Effector memory CD4-positive, alpha-beta T cell (primary cell): ENCODE data around the gene EFR3B.

Experiments
- DNase-seq, 3 donors: peaks; one replicate each; pipeline ENCODE4 v3.0.0-alpha.2; 2020
- H3K27ac ChIP-seq: 2 replicates; pipeline ENCODE4 v1.7.0; 2013; ENCODE audit warnings: mild to moderate bottlenecking, low read length, moderate library complexity; ENCODE audit not compliant: insufficient read depth, poor library complexity, severe bottlenecking
- H3K27me3 ChIP-seq: replicated peaks from 2 replicates; pipeline ENCODE4 v1.7.0; 2013; ENCODE audit warnings: mild to moderate bottlenecking, low read length; ENCODE audit not compliant: insufficient read depth, control insufficient read depth, poor library complexity, severe bottlenecking
- H3K36me3 ChIP-seq: 2 replicates; pipeline ENCODE4 v1.7.0; 2013; ENCODE audit warnings: mild to moderate bottlenecking, low read length, moderate library complexity; ENCODE audit not compliant: control insufficient read depth, insufficient read depth
- H3K4me1 ChIP-seq: 2 replicates; pipeline ENCODE4 v1.7.0; 2013; ENCODE audit warnings: low read length, mild to moderate bottlenecking; ENCODE audit not compliant: control insufficient read depth, insufficient read depth, poor library complexity, severe bottlenecking
- H3K4me3 ChIP-seq: 2 replicates; pipeline ENCODE4 v1.7.0; 2013; ENCODE audit warnings: low read length, low read depth, mild to moderate bottlenecking; ENCODE audit not compliant: insufficient read depth, poor library complexity, severe bottlenecking
- H3K9me3 ChIP-seq: 2 replicates; pipeline ENCODE4 v1.7.0; 2013; ENCODE audit warnings: mild to moderate bottlenecking, low read length, moderate library complexity; ENCODE audit not compliant: control insufficient read depth

Gene EFR3B

DNA sequence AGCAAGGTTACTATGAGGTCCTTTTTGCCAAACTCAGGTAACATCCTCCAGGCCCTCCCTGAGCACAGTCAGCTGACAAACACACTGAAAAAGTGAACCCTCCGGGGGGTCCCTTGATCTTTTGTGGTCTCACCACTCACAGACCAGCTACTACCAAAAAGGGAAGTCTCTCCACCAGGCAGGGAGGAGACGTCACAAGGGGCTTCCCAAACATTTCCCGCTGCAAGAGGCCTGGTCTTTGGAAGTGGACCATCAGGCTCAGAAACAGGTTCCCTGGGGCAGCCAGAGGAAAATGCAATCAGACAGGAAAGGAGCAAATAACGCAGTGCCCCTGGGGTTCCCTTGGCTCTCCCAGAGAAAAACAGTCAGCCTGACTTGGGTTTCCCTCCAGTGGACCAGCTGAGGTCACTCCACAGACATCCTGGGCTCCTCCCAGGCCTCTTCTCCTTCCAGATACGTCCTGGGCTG is 165.2 kb downstream of the EFR3B start:
- Histone ChIP-seq H3K4me1 (peaks cover 8% of the 10 kb centered on the region), H3K36me3 (no peaks in the 10 kb centered on the region), H3K27me3 (no peaks in the 10 kb centered on the region), H3K9me3 (no peaks in the 10 kb centered on the region), H3K4me3 (no peak overlapping the region), H3K27ac (no peak overlapping the region)
- no peak for DNase-seq
